Activated T-cell treated with anti-CD3 and anti-CD28 coated beads, Interleukin-2, amount 50 U/mL, for 1 hour (primary cell): Measurements from ENCODE around the gene THAP10.
"Not testable (repeated sequence)": the region's sequence is repeated elsewhere in the genome, so short reads cannot be mapped to it uniquely, and the experiment has no call there.

ENCODE experiments used
- DNase-seq: peaks from one replicate; pipeline ENCODE4 v3.0.0-alpha.2; 2020

Gene THAP10

GRCh38 chr15:70876011-70876410 is 16.2 kb downstream of the THAP10 start:
- DNase-seq = no peak

DNA sequence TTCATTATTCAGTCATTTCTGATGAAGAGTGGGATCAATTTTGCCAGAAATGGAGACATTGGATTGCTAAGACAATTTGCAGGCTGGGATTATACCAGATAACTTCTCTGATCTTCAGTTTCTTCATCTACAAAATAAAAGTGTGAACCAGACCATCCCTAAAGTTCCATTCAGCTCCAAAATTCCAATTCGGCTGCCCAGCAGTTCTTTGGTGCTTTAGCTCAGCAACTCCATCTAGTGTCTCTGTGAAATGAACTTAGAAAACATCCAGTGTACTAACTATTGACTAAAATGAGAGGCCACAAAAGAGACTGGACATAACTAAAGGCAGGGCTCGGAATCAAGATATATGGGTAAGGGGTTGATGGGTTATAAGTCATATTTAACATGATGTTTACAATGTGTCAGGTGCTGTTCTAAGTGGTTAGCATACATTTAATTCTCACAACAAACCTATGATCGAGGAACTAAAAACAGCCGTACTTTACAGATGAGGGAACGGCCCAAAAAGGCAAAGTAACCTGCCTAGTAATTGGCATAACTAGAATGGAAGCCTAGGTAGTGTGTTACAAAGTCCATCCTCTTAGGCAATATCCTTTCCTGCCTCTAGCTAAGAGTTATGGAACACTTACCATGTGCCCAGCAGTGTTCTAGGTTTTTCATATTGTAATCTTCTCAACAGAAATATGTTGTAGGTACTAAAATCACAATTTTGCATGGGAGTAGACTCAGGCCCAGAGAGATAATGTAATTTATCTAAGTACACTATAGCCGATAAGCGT is 17.0 kb downstream of the THAP10 start:
- DNase-seq = no peak

- no peak for DNase-seq
These were observed 18.8 kb downstream of the THAP10 start for GRCh38 chr15:70873232-70874054.

DNA sequence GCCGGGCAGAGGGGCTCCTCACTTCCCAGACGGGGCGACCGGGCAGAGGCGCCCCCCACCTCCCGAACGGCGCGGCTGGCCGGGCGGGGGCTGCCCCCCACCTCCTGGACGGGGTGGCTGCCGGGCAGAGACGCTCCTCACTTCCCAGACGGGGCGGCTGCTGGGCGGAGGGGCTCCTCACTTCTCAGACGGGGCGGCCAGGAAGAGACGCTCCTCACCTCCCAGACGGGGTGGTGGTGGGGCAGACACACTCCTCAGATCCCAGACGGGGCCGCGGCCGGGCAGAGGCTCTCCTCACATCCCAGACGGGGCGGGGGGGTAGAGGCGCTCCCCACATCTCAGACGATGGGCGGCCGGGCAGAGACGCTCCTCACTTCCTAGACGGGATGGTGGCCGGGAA is 20.7 kb downstream of the THAP10 start:
- DNase-seq = not testable (repeated sequence)

DNA sequence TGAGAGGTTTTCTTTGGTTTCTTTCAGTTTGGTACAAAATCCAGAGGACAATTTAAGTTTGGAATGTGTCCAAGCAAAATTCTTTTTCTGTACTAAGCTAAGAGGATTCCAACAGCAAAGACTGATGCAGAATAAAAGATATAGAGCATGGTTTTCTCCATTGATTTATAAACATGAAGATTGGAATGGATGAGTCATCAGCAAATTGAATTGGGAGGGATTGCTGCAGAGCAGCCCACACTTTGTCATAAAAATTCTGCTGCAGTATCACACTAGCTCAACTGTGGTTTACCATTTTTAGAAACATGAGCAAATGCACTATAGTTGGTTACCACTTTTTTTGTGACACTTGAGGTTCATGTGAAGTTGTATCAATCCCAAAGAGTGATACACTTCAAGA is 22.2 kb downstream of the THAP10 start:
- DNase-seq = no peak

- no peak for DNase-seq
These were observed 22.9 kb downstream of the THAP10 start for GRCh38 chr15:70869346-70869745.

GRCh38 chr15:70867911-70868467 is 24.2 kb downstream of the THAP10 start:
- DNase-seq = no peak

GRCh38 chr15:70866982-70867641 is 25.1 kb downstream of the THAP10 start:
- no peak for DNase-seq

DNA sequence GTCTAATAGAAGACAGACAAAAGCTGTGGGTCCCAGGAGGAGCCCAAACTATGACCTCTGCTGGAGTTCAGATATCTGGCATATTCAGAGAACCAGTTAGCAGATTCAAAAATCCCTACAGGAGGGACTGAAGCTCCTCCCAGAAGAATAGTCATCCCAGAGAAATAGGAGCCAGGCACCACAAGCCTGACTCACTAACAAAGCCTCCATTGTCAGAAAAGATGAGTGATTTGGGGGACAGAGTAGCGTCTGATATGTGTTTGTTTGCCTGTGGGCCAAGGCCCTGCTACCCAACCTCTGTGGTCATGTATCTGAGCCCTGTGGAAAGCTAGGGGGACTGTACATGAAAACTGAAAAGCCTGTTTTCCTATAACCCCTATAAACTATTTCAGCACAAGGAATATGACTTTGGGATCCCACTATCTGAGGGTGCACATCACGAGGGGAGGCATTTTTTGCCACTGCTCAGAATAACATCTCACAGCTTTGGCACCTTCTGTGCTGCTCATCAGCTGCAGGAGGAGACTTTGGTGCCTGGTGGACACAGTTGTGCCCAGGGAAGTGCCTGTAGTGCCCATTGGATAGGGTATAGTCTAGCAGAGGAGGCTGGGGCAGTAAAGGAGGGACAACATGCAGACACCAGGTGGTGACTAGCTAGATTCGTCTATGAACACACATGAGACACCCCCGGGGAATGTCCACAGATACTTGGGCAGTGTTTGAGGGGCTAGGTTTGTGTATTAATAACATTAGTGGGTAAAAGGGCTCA is 28.6 kb downstream of the THAP10 start:
- no peak for DNase-seq

DNA sequence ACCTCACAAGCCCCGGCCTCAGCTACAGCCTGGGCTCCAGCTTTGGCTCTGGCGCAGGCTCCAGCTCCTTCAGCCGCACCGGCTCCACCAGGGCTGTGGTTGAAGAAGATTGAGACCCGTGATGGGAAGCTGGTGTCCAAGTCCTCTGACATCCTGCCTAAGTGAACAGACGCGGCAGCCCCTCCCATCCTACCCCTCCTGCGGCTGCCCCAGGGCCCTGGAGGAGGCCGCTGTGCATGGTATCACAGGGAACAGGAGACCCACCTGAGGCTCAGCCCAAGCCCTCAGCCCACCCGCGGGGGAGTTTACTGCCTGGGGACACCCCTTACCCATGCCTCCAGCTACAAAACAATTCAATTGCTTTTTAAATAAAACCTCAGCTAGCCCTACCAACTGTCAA is 32.2 kb downstream of the THAP10 start:
- no peak for DNase-seq

GRCh38 chr15:70859322-70859908 is 32.8 kb downstream of the THAP10 start:
- no peak for DNase-seq

DNA sequence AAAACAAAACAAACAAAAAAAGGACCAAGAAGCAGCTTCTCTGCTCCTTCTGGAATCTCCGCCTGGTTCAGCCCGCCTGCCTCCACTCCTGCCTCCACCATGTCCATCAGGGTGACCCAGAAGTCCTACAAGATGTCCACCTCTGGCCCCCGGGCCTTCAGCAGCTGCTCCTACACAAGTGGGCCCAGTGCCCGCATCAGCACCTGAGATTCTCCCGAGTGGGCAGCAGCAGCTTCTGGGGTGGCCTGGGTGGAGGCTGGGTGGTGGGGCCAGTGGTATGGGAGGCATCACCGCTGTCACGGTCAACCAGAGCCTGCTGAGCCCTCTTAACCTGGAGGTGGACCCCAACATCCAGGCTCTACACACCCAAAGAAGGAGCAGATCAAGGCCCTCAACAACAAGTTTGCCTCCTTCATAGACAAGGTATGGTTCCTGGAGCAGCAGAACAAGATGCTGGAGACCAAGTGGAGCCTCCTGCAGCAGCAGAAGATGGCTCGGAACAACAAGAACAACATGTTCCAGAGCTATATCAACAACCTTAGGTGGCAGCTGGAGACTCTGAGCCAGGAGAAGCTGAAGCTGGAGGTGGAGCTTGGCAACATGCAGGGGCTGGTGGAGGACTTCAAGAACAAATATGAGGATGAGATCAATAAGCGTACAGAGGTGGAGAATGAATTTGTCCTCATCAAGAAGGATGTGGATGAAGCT is 33.5 kb downstream of the THAP10 start:
- not testable (repeated sequence) for DNase-seq

- no peak for DNase-seq
These were observed 34.5 kb downstream of the THAP10 start for GRCh38 chr15:70857562-70858285.

DNA sequence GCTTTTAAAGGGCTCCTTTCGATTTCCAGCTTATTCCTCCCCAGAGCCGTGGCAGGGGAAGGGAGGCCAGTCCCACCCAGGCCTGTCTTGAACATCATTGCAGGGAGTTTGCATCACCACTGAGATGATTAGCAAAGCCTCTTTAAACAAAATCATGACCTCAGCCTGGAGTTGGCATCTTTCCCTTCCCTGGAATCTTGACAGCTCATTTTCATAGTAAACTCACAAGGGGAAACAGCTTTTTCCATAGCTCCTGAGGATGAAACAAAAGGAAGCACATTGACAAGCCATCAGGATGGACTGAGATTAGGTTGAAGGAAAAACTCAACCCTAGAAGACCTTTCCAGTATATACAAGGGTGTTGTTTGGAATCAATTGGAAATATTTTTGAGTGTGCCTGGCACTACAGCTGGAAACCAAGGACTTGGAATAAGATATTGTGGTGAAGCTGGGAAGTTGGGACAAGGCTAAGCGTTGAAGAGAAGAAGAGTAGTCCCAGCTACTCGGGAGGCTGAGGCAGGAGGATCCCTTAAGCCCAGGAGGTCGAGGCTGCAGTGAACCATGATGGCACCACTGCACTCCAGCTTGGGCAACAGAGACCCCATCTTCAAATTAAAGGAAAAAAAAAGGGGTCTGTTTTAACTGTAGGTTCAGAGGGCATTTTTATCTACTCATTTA is 35.2 kb downstream of the THAP10 start:
- DNase-seq = no peak

GRCh38 chr15:70856177-70856883 is 35.9 kb downstream of the THAP10 start:
- no peak for DNase-seq

DNA sequence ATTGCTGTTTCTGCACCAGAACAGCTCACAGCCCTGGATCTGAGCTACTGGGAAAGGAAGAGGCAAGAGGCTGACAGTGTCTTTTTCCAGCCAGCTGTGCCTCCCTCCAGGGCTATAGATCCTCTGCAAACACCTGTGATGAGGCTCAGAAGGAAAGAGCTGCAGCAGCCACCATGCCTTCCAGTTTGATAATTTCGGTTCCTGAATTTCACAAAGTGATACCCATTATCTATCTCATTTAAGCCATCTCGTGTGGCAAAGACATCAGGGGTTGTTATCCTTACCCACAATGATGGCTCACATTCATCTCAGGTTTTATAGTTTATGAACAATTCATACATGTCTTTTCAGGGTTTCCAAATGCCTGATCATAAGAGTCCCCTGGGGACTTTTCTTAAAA is 36.5 kb downstream of the THAP10 start:
- DNase-seq = no peak

GRCh38 chr15:70854666-70854976 is 37.6 kb downstream of the THAP10 start:
- DNase-seq = no peak

GRCh38 chr15:70853973-70854665 is 38.1 kb downstream of the THAP10 start, which contains the start of gene LARP6:
Gene LARP6, minus strand, starts transcription at chr15:70854157. Its CDS starts 69 bp downstream, at chr15:70854088.
- DNase-seq = peak; percentile 41
